IPS DF 19.7 (cell line): ENCODE measurements around the gene ARHGAP42.

Experiments
- DNase-seq: peaks from one replicate; pipeline ENCODE4 v3.0.0-alpha.2; 2013; ENCODE audit warnings: low read depth, low spot score

The ARHGAP42 gene

GRCh38 chr11:100799445-100799844 lies 112.4 kb downstream of the ARHGAP42 start:
- DNase-seq, result no peak

DNA sequence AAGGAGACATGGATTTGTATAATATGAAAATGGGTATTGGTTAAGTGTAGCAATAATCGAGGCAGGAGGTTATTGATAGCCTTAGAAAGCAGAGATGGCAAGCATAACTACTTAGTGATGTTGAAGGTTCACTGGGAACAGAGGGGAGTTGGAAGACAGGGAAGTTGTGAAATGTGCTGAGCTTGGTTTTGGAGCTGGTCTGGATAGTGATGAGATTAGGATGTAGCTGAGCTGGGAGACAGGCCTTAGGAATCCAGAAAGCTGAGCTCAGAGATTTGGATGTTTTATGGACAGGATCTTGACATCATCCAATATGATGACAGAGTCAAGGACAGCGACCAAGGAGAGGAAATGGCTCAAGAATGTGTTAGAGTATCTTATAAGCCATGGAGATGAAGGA lies 113.1 kb downstream of the ARHGAP42 start:
- no peak for DNase-seq

- no peak for DNase-seq
Observed at GRCh38 chr11:100801225-100801999, 114.3 kb downstream of the ARHGAP42 start.

DNA sequence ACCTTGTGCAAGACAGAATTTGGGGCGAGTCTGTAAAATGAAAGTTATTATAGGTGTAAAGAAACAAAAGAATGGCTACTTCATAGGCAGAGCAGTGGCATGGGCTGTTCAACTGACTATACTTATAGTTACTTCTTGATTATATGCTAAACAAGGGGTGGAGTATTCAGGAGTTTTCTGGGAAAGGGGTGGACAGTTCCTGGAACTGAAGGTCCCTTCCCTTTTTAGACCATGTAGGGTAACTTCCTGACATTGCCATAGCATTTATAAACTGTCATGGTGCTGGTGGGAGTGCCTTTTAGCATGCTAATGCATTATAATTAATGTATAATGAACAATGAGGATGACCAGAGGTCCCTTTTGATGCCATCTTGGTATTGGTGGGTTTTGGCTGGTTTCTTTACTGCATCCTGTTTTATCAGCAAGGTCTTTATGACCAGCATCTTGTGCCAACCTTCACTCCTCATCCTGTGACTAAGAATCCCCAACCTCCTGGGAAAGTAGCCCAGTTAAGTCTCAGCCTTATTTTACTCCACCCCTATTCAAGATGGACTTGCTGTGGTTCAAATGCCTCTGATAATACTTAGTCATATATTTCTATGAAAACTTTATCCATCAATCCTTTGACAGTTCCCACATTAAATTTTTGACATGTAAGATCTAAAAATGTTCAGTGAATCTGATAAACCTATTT lies 118.6 kb downstream of the ARHGAP42 start:
- no peak for DNase-seq

- no peak for DNase-seq
Observed at GRCh38 chr11:100806296-100806695, 119.2 kb downstream of the ARHGAP42 start.

- DNase-seq, result no peak
Observed at GRCh38 chr11:100808904-100809491, 121.9 kb downstream of the ARHGAP42 start.

DNA sequence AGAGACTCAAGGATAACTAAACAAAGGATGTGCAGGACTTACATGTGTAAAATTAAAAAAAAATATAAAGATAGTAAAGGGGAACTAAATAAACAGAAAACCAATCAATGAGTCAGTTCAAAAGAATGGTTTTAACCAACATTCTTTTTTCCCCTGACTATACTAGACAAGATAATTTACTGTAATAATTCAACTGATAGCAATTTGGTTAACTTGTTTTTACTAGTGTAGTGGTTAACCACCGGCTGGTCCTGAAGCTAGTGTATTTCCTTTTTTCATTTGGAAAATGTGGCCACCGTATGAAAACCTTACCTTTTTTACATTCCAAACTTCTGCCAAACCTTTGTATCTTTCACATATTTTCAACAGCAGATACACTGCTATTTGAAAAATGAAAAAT lies 123.1 kb downstream of the ARHGAP42 start:
- no peak for DNase-seq

DNA sequence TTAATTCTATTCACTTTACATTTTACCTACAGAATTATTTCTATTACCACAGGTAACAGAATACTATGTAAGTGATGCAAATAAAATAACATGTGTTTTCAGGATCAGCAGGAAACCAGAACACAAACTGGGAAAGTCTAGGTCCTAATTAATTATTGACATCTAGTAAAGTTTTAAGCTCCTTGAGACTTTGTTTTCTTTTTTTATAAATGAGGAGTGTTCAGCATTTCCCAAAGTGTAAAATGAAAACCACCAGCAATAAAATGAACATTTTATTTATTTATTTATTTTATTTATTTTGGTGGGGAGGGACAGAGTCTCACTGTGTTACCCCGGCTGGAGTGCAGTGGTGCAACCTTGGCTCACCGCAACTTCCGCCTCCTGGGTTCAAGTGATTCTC lies 123.6 kb downstream of the ARHGAP42 start:
- DNase-seq, result no peak

DNA sequence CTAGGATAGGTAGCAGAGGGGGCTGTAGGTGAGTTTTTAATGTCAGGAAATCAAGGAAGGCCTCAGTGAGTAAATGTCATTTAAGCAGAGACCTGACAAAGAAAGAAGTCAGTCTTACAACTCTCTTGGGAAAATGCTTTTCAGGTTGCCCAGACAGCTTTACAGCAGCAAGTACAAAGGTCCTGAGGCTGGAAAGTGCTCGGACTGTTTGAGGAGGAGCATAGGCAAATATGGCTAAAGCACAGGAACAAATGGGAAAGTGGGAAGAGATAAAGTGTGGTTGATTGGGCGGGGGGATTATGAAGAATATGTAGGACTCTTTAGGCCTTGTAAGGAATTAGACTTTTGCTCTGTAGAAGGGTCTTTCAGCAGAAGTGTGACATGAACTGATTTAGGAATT lies 125.4 kb downstream of the ARHGAP42 start:
- DNase-seq, result no peak

- no peak for DNase-seq
Observed at GRCh38 chr11:100815787-100816330, 128.8 kb downstream of the ARHGAP42 start.

- DNase-seq, result no peak
Observed at GRCh38 chr11:100816823-100817222, 129.7 kb downstream of the ARHGAP42 start.

- no peak for DNase-seq
Observed at GRCh38 chr11:100817620-100818019, 130.5 kb downstream of the ARHGAP42 start.

- no peak for DNase-seq
Observed at GRCh38 chr11:100820621-100821020, 133.5 kb downstream of the ARHGAP42 start.

DNA sequence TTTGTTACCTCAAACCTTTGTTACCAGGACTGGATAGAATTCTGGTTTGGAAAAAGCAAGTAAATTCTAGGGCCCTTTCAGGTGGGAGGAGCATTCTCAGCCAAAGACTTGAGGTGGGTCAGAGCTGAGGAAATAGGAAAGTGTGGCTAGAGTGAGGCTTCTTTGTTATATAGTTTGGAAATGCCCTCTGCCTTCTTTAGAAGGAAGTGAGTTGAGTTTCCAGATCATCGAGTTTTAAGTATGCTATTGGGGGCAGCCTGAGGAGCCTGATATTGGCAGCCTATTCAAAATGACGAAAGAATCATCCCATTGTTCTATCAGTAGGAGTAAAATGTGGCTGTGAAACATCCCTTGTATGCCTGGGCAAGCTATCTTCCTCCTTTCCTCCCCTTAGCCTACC lies 134.1 kb downstream of the ARHGAP42 start:
- DNase-seq, result no peak

GRCh38 chr11:100823360-100823759 lies 136.3 kb downstream of the ARHGAP42 start:
- DNase-seq, result no peak

DNA sequence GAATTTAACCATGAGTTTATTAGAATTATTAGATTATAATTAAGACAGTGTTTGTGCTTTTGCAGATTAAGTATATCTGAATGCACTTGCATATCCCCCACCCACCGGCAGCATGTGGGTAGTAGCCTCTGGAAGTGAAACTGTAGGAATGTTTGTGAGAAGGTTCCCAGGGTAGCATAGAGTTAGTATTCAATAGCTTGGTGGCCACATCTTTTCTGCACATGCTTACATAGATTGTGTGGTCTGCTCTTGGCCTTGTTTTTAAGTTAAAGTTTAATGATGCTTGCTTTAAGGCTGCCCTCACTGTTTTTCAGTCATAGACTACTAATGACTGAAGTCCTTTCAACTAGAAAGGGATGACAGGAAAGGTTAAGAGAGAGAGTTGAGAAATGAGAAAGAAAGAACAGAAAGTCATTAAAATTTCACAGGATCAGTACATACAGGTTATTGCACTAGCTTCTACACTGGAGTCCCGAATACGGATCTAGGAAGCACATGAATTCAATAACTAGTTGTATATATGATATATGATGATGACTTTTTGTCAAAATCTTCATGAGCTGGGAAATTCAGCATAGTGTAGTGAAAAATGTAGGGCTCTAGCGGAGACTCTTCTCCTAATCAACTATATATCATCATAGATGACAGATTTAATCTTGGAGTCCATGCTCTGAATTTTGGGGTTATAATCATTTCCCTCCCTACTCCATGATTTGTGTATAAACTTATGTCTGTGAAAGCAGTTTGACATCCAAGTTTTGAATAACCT lies 137.1 kb downstream of the ARHGAP42 start:
- no peak for DNase-seq

- DNase-seq, result no peak
Observed at GRCh38 chr11:100825626-100826025, 138.5 kb downstream of the ARHGAP42 start.

DNA sequence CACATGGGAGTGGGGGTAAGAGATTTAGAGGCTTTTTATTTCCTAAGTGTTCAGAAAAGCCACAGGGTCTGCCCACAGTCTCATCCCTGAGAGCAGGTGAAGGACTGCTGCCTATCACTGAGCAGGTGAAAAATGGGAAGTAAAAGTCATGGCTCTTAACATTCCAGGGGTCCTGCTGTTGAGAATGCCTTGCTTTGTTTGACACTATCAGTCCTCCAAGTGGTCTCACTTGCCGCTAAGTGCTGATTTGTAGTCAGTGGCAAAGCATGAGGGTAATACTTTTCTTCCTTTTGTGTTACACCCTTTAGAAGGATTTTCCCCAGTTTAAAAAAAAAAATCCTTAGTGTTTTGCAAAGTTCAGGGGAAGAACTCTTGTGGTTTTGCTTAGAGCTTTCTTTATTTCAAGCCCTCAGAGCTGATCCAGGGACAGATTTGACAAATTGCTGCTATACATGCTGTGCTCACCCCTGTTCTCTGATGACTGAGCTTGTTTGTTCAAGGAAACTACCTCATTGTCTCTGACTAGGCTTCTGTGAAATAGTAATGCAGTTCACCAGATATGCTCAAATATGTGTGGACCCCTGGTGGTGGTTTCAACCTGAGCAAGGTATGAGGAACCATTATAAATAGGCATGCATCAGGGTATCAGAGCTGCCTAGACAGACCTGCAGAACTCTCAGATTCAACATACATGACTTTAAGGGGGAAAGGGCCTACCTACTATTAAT lies 141.0 kb downstream of the ARHGAP42 start:
- peak; percentile 68 for DNase-seq

DNA sequence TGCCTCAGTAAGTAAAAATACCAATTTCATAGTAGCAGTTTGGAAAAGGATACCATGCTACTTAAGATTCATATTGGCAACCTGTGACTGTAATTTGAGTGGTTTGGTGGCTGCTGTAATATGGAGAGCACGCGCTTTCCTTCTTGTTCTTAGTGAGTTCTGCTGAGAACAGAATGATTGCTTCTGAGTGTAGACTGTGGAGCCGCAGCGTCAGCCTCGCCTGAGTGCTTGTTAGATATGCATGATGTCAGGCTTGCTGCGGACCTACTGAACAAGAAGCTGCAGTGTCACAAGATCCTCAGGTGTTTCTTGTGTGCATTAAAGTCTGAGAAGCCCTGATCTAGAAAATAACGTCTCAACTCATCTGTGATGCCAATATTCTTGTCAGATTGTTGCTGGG lies 143.2 kb downstream of the ARHGAP42 start:
- no peak for DNase-seq

DNA sequence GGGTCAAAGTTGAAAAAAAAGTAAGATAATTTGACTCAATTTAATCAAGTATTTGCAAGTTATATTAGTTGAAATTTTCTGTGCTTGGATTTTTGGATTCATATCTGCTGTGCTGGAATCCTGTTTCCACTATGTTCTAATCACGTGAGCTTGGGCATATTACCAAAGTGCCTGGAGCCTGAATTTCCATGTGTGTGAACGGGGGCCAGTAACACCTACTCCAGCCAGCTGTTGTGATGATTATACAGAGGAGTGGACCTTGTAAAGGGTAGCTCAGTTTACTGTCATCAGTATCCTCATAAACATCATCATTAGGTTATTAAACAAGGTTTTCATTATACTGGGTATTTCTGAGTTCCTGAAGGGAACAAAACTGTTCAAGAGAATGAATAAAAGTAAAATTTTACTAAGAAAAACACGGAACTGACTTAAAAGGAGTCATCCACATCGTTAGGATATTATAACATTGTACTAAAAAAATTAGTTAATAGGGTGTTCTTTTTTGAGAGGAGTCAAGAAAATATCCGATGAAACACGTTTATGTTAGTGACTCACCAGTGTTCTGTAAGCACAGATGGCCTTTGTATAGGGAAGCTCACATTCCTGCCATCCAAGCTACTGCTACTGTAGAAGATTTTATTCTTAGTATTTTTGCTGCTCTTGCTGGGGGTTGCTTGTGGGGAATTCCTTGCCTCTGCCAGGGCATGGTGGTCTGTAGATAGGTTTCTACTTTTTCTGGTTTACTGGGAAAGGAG lies 144.1 kb downstream of the ARHGAP42 start:
- no peak for DNase-seq
